ENCODE measurements around the gene MAGEF1.

Gene MAGEF1

GRCh38 chr3:184672977-184673870, 38.6 kb downstream of the MAGEF1 start:
- no peak for DNase-seq (ENCODE audit: low read depth in 1 of 2, low spot score in 1 of 2)

GRCh38 chr3:184672335-184672734, 39.5 kb downstream of the MAGEF1 start:
- DNase-seq (ENCODE audit: low read depth in 1 of 2, low spot score in 1 of 2): no peak

GRCh38 chr3:184670091-184670602, 41.7 kb downstream of the MAGEF1 start:
- no peak for DNase-seq (ENCODE audit: low read depth in 1 of 2, low spot score in 1 of 2)

GRCh38 chr3:184669578-184669977, 42.3 kb downstream of the MAGEF1 start:
- no peak for DNase-seq (ENCODE audit: low read depth in 1 of 2, low spot score in 1 of 2)

GRCh38 chr3:184666442-184666841, 45.4 kb downstream of the MAGEF1 start:
- no peak for DNase-seq (ENCODE audit: low read depth in 1 of 2, low spot score in 1 of 2)

GRCh38 chr3:184665101-184665500, 46.8 kb downstream of the MAGEF1 start:
- no peak for DNase-seq (ENCODE audit: low read depth in 1 of 2, low spot score in 1 of 2)

- no peak for DNase-seq (ENCODE audit: low read depth in 1 of 2, low spot score in 1 of 2)
These were observed 48.1 kb downstream of the MAGEF1 start for GRCh38 chr3:184663756-184664155.

- no peak for DNase-seq (ENCODE audit: low read depth in 1 of 2, low spot score in 1 of 2)
These were observed 48.5 kb downstream of the MAGEF1 start for GRCh38 chr3:184663356-184663755.

GRCh38 chr3:184662187-184662586, 49.7 kb downstream of the MAGEF1 start:
- no peak for DNase-seq (ENCODE audit: low read depth in 1 of 2, low spot score in 1 of 2)

GRCh38 chr3:184660931-184661330, 50.9 kb downstream of the MAGEF1 start:
- DNase-seq (ENCODE audit: low read depth in 1 of 2, low spot score in 1 of 2): no peak

All from activated T-helper 1 cell treated with anti-CD3 and anti-CD28 coated beads, Interleukin-2, amount 50 U/mL, for 16 hours (primary cell).